Effector memory CD8-positive, alpha-beta T cell (primary cell): ENCODE data around the gene NUP210L.
A peak's percentile ranks its signal among the peaks of the same experiment; 100 is the strongest.
"Not testable (repeated sequence)": the region's sequence is repeated elsewhere in the genome, so short reads cannot be mapped to it uniquely, and the experiment has no call there.

ENCODE experiments used
- ATAC-seq: fragments of 150-1000 bp; cut with Tn5 transposase; replicated peaks from 2 replicates; pipeline ENCODE4 v1.10.0; 2021; ENCODE audit warnings: mild to moderate bottlenecking, moderate library complexity
- DNase-seq, 3 experiments: peaks; one replicate each; pipeline ENCODE4 v3.0.0; 2021
- H3K27ac Mint-ChIP-seq, 2 donors: one replicate each; pipeline ENCODE4 v1.8.0; 2022; ENCODE audit warnings: mild to moderate bottlenecking in 2 of 2, mixed read lengths in 2 of 2, moderate library complexity in 2 of 2
- H3K27me3 Mint-ChIP-seq, 2 donors: one replicate each; pipeline ENCODE4 v1.8.0; 2022; ENCODE audit warnings: mixed read lengths in 2 of 2
- H3K36me3 Mint-ChIP-seq: one replicate; pipeline ENCODE4 v1.8.0; 2022; ENCODE audit warnings: mild to moderate bottlenecking, moderate library complexity, mixed read lengths; ENCODE audit not compliant: insufficient read depth
- H3K4me1 Mint-ChIP-seq, 2 donors: one replicate each; pipeline ENCODE4 v1.8.0; 2022; ENCODE audit warnings: low read depth in 2 of 2, mixed read lengths in 2 of 2
- H3K4me3 Mint-ChIP-seq, 2 donors: one replicate each; pipeline ENCODE4 v1.8.0; 2022; ENCODE audit warnings: mild to moderate bottlenecking in 2 of 2, mixed read lengths in 2 of 2, moderate library complexity in 2 of 2
- H3K9me3 Mint-ChIP-seq, 2 donors: one replicate each; pipeline ENCODE4 v1.8.0; 2022; ENCODE audit warnings: mixed read lengths in 2 of 2

The NUP210L gene

DNA sequence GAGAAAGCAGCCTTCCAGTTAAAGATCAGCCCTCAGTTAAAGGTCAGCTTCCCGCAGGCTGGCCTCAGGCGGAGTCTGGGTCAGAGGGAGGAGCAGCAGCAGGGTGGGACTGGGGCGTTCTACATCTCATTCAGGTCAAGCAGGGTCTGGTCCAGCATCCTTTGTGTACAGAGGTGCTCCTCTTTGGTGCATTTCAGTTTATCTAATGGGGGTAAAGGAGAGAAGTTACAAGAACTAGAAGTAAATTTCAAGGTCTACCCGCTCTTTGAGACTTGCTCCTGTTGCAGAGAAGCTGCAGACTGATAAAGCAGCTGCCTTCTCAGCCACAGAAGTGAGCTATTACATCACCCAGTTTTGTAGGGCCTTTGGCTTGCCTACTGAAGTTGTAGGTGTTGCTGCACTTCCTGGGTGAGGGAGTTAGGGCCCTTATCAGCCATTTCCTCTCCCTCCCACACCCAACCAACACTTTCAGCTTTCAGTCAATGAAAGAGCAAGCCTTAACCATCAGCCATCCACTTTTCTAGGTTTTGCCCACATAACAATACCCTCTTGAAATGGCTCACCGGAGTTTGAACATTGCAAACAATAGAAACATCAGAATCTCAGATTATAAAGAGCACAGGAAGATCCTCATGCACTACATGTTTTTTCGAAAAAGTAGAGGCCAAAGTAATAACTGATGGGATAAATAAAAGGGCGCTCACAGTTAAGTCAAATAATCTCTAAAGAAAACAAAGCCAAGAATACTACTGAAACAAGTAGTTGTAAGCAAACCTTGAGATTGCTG lies 2.8 kb upstream of the NUP210L start:
- peaks cover 77% of the 10 kb centered on the region for H3K36me3 Mint-ChIP-seq
- DNase-seq (peak; percentile 66 to 70 (median 69)), ATAC-seq (peak; percentile 99)
- H3K9me3 Mint-ChIP-seq: no peaks in the 10 kb centered on the region
- peaks cover 30 to 53% of the 10 kb centered on the region in 2 donors for H3K4me1 Mint-ChIP-seq
- H3K27ac Mint-ChIP-seq: peak overlapping the region; percentile 96 to 97
- H3K27me3 Mint-ChIP-seq: no peaks in the 10 kb centered on the region
- H3K4me3 Mint-ChIP-seq: peak overlapping the region; percentile 74 to 77

DNA sequence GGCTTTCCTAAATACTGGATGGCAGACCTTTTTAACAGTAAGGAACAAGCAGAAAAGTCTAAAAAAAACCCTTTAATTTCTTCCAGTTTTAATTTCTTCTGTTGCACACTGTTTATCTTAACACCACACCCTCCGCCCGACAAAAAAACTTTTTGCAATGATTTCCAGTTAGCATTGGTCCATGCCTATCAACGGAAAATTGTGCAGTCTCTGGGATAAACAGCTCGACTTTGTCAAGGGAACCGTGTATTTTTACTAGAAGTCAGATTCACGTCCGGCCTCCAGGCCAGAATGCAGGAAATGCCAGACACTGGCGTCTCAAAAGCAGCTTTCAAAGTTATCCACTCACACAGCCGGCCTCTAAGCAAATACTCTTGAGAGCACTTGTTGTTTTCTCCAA lies 378 bp upstream of the NUP210L start:
- Mint-ChIP-seq H3K4me1 (peaks cover 30 to 47% of the 10 kb centered on the region in 2 donors), H3K27me3 (no peaks in the 10 kb centered on the region), H3K9me3 (no peaks in the 10 kb centered on the region), H3K4me3 (no peak overlapping the region), H3K27ac (peak overlapping the region in 1 of 2 donors; percentile 93), H3K36me3 (peaks cover 53% of the 10 kb centered on the region)
- ATAC-seq (no peak), DNase-seq (no peak)

DNA sequence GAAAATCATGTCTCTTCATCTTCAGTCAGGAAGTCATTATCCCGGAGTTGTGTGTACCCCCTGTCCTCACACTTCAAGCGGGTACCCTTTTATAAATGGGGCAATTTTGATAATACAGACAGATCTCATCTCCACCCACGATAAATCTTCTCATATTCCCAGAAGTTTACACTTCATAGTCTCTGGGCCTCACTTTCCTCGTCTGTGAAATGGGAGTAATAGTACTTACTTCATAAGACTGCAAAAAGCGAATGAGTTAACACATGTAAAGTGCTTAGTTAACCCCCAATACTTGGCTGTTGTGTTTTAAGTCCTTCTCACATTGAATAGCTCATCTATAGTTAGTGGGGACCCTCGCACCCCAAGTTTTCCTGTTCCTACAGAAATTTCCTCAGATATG lies 820 bp downstream of the NUP210L start:
- H3K27ac Mint-ChIP-seq: peak overlapping the region; percentile 76 to 93
- H3K4me1 Mint-ChIP-seq: peaks cover 27 to 38% of the 10 kb centered on the region in 2 donors
- DNase-seq (no peak), ATAC-seq (no peak)
- H3K27me3 Mint-ChIP-seq: no peaks in the 10 kb centered on the region
- no peak overlapping the region for H3K4me3 Mint-ChIP-seq
- H3K36me3 Mint-ChIP-seq: peaks cover 43% of the 10 kb centered on the region
- no peaks in the 10 kb centered on the region for H3K9me3 Mint-ChIP-seq

DNA sequence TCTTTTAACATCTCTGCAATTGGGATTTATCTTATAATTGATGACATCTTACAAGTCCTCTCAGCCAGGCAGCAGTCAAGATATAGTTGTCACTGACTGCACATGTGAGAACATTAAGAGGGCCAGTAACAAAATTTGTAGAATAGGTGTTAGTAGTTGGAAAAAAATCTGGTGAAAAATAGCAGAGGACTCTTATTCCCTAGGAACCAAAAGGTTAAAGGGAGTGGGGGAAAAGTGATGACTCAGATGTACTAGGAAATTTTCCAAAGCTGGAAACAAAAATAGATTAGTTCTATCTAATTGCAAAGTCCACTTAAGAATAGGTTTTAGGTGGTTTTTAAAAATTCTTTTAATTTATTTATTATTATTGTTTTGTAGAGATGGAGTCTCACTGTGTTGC lies 3.6 kb downstream of the NUP210L start:
- H3K27ac Mint-ChIP-seq: no peak overlapping the region
- DNase-seq: no peak

DNA sequence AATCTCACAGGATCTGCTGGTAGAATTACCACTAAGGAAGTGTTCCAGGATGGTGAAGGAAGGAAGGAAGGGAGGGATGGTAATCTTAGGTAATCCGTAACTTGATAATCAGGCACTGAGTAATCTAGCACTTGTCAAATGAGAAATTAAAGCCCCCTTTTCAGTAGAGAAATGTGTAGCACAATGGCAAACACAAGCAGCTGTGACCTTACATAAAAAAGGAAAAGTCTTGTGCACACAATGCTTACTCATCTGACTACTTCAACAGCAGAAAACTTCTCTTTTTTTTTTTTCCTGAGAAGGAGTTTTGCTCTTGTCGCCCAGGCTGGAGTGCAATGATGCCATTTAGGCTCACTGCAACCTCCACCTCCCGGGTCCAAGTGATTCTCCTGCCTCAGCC lies 6.1 kb downstream of the NUP210L start:
- DNase-seq (no peak), ATAC-seq (no peak)
- peaks cover 3% of the 10 kb centered on the region for H3K36me3 Mint-ChIP-seq
- no peaks in the 10 kb centered on the region for H3K9me3 Mint-ChIP-seq
- no peaks in the 10 kb centered on the region for H3K27me3 Mint-ChIP-seq
- no peak overlapping the region for H3K4me3 Mint-ChIP-seq
- peaks cover 1 to 6% of the 10 kb centered on the region in 2 donors for H3K4me1 Mint-ChIP-seq
- H3K27ac Mint-ChIP-seq: peak overlapping the region; percentile 7 to 17

More for the DNA sequence above, 3.6 kb downstream of the NUP210L start:
- Mint-ChIP-seq H3K36me3 (peaks cover 21% of the 10 kb centered on the region), H3K9me3 (no peaks in the 10 kb centered on the region), H3K4me1 (peaks cover 5 to 15% of the 10 kb centered on the region in 2 donors), H3K4me3 (no peak overlapping the region), H3K27me3 (no peaks in the 10 kb centered on the region)
- ATAC-seq: no peak

DNA sequence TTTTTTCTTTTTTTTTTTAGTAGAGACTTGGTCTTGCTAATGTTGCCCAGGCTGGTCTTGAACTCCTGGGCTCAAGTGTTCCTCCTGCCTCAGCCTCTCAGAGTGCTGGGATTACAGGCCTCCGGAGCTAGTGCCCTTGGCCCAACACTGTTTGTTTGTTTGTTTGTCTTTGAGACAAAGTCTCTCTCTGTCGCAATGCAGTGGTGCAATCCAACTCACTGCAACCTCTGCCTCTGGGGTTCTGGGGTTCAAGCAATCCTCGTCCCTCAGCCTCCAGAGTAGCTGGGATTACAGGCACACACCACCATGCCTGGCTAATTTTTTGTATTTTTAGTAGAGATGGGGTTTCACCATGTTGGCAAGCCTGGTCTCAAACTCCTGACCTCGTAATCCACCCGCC lies 7.4 kb downstream of the NUP210L start:
- not testable (repeated sequence) for H3K36me3 Mint-ChIP-seq, H3K9me3 Mint-ChIP-seq, DNase-seq, H3K27me3 Mint-ChIP-seq, H3K4me1 Mint-ChIP-seq, ATAC-seq, H3K4me3 Mint-ChIP-seq
- H3K27ac Mint-ChIP-seq: peak overlapping the region in 1 of 2 donors; percentile 41

DNA sequence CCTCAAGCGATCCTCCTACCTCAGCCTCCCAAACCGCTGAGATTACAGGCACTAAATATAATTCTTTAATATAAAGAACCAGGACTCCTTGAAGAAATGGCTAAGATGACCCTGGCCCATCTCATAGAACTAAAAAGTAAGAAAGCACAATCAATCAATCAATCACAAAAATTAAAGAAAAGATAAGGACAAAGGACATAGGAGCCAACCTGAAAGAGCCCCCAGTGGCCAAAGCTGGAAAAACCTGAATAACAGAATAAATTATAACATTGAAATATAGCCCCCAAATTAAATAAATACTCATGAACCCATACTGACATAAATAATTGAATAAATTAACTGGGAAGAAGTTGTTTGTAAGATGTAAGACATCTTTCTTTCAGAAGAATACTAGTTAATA lies 8.9 kb downstream of the NUP210L start:
- no peaks in the 10 kb centered on the region for H3K27me3 Mint-ChIP-seq
- ATAC-seq (no peak), DNase-seq (no peak)
- H3K9me3 Mint-ChIP-seq: no peaks in the 10 kb centered on the region
- H3K4me3 Mint-ChIP-seq: no peak overlapping the region
- H3K4me1 Mint-ChIP-seq: peaks cover 0 to 5% of the 10 kb centered on the region in 2 donors
- H3K27ac Mint-ChIP-seq: no peak overlapping the region
- no peaks in the 10 kb centered on the region for H3K36me3 Mint-ChIP-seq

DNA sequence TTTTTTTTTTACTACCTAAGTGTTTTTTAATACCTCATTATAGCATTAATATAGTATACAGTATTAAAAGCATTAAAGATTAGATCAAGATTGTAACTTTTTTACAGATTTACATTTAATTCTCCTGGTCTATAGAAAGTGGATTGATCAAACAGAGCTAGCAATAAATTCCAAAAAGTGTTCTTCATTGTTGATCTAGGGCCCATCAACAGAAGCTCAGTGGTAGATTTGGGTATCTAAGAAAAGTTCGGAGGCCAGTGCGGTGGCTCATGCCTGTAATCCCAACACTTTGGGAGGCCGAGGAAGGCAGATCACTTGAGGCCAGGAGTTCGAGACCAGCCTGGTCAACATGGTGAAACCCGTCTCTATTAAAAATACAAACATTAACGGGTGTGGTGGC lies 12.5 kb downstream of the NUP210L start:
- Mint-ChIP-seq H3K27me3 (no peaks in the 10 kb centered on the region), H3K4me1 (no peaks in the 10 kb centered on the region), H3K27ac (no peak overlapping the region), H3K36me3 (no peaks in the 10 kb centered on the region), H3K9me3 (no peaks in the 10 kb centered on the region), H3K4me3 (no peak overlapping the region)
- ATAC-seq (no peak), DNase-seq (no peak)

DNA sequence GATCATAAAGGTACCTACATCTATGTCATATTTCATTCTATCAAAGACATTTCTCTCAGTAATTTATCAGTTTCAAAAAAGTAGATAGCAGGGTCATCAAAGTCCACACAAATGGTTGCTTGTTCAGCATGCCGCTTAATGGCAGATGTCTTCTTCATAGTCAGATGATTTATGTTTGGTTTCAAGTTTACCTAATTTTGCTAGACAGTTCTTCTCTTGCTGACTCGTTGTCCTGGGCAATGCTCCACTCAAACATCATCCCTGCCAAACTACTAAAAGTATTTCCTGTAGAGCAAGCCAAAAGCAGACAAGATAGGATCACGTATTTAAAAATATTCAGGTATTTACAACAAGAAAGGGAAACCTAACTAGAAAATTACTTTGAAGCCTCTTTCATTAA lies 13.6 kb downstream of the NUP210L start:
- ATAC-seq (no peak), DNase-seq (no peak)
- no peaks in the 10 kb centered on the region for H3K9me3 Mint-ChIP-seq
- H3K27ac Mint-ChIP-seq: no peak overlapping the region
- H3K4me1 Mint-ChIP-seq: no peaks in the 10 kb centered on the region
- no peak overlapping the region for H3K4me3 Mint-ChIP-seq
- H3K36me3 Mint-ChIP-seq: no peaks in the 10 kb centered on the region
- no peaks in the 10 kb centered on the region for H3K27me3 Mint-ChIP-seq

DNA sequence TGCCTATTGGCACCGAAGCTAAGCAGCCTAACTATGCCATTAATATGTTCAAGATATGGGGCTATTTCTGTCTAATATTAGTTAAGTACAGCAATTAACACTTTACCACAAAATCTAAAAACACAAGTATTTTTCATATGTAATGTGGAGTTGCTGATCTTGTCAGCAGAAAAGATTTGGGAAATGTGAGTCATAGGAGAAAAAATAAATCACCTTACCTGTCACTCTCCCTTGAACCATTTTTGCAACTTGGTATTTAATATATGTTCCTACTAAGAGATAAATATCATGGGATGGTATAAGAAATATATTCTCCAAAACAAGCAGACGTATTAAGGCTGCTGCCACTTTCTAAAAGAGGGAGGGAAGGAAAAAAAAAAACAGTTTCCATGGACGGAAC lies 17.0 kb downstream of the NUP210L start:
- DNase-seq (no peak), ATAC-seq (no peak)
- H3K9me3 Mint-ChIP-seq: no peaks in the 10 kb centered on the region
- H3K4me1 Mint-ChIP-seq: no peaks in the 10 kb centered on the region
- H3K36me3 Mint-ChIP-seq: no peaks in the 10 kb centered on the region
- H3K27ac Mint-ChIP-seq: no peak overlapping the region
- no peaks in the 10 kb centered on the region for H3K27me3 Mint-ChIP-seq
- no peak overlapping the region for H3K4me3 Mint-ChIP-seq

DNA sequence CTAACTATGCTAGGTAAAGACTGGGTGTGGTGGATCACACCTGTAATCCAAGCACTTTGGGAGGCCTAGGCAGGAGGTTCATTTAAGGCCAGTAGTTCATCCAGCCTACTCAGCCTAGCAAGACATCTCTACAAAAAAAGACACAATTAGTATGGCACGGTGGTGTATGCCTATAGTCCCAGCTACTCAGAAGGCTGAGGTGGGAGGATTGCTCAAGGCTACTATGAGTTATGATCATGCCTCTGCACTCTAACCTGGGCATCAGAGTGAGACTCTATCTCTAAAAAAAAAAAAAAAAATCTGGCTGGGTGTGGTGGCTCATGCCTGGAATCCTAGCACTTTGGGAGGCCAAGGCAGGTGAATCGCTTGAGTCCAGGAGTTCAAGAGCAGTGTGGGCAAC lies 21.6 kb downstream of the NUP210L start:
- DNase-seq: no peak

DNA sequence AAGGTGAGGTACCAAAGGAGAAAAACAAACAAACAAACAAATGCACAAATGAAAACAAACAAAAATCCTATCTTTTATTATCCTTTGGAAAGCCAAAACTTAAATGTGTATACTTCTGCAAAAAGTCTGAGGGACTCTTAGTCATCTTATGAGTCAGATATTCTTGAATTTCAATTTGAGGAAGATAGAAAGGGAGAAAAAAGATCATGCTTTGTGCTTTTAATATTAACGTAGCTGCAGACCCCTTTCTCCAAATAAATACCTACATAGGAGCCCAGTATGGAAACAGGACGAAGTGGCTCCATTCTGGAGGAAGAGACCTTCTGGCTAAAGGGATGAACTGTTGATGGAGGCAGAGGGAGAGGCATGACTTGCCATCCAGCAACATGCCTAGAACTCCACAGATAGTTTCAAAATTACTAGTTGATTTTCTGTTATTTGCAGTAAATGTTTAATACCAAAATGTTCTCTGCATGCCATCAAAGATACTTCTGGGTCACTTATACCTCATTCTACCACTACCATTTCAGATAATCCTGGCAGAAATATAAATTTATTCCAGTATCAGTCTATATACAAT lies 25.4 kb downstream of the NUP210L start:
- H3K4me1 Mint-ChIP-seq: peaks cover 0 to 2% of the 10 kb centered on the region in 2 donors
- no peaks in the 10 kb centered on the region for H3K27me3 Mint-ChIP-seq
- ATAC-seq: no peak
- H3K9me3 Mint-ChIP-seq: no peaks in the 10 kb centered on the region
- no peak overlapping the region for H3K27ac Mint-ChIP-seq
- H3K4me3 Mint-ChIP-seq: no peak overlapping the region
- no peak for DNase-seq
- no peaks in the 10 kb centered on the region for H3K36me3 Mint-ChIP-seq

More for the DNA sequence above, 21.6 kb downstream of the NUP210L start:
- no peak for ATAC-seq
- Mint-ChIP-seq H3K27ac (no peak overlapping the region), H3K4me1 (no peaks in the 10 kb centered on the region), H3K9me3 (no peaks in the 10 kb centered on the region), H3K4me3 (no peak overlapping the region), H3K27me3 (no peaks in the 10 kb centered on the region), H3K36me3 (no peaks in the 10 kb centered on the region)

DNA sequence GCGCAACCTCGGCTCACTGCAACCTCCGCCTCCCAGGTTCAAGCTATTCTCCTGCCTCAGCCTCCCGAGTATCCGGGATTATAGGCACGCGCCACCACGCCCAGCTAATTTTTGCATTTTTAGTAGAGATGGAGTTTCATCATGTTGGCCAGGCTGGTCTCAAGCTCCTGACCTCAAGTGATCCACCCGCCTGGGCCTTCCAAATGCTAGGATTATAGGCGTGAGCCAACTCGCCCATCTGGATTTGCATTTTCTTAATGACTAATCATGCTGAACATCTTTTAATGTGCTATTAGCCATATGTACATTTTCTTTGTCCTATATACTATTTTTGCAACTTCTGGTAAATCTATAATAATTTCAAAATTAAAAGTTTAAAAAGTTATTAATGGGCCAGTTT lies 31.7 kb downstream of the NUP210L start:
- ATAC-seq, H3K4me3 Mint-ChIP-seq, H3K4me1 Mint-ChIP-seq, DNase-seq, H3K36me3 Mint-ChIP-seq, H3K27ac Mint-ChIP-seq, H3K9me3 Mint-ChIP-seq, H3K27me3 Mint-ChIP-seq: not testable (repeated sequence)

DNA sequence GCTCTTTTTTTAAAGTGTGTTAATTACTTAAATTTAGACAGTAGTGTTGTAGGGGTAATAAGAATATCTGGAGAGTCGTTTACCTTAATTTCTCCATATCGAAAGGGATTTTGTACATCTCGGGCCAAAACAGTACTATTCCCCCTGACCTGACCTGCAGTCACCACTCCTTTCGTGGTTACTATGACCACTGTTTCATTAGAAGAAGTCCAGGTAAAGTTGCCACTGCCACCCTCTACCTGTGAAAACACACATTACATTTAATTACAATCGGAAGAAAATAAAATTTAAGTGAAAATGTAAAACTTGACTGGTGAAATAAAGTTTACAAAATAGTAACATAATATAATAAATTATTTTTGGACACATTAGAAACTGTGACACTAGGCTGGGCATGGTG lies 37.2 kb downstream of the NUP210L start:
- peaks cover 4% of the 10 kb centered on the region for H3K36me3 Mint-ChIP-seq

More for the DNA sequence above, 37.2 kb downstream of the NUP210L start:
- H3K27me3 Mint-ChIP-seq: no peaks in the 10 kb centered on the region
- H3K9me3 Mint-ChIP-seq: no peaks in the 10 kb centered on the region
- H3K4me1 Mint-ChIP-seq: peaks cover 6 to 8% of the 10 kb centered on the region in 2 donors
- DNase-seq: no peak
- no peak overlapping the region for H3K4me3 Mint-ChIP-seq
- H3K27ac Mint-ChIP-seq: no peak overlapping the region
- ATAC-seq: no peak
